Uterus (tissue), 2 donors: ENCODE results near the gene ADAM10.

Experiments used
- POLR2A ChIP-seq, 2 donors: fragments of 450-650 bp; IDR thresholded peaks; one replicate each; pipeline ENCODE4 v1.6.1; 2016; ENCODE audit warnings: antibody characterized with exemption in 2 of 2, mild to moderate bottlenecking in 1 of 2, moderate library complexity in 1 of 2
- TF ChIP-seq, protein P1 (sequence below), 4 experiments: fragments of 200-600 bp in 2 of 4; fragments of 450-650 bp in 2 of 4; sonication (generic) in 2 of 4; IDR thresholded peaks; one replicate each; pipeline ENCODE4 v1.5.1; 2016 to 2019; ENCODE audit warnings: antibody characterized with exemption in 4 of 4, mild to moderate bottlenecking in 2 of 4, moderate library complexity in 1 of 4

DNA sequence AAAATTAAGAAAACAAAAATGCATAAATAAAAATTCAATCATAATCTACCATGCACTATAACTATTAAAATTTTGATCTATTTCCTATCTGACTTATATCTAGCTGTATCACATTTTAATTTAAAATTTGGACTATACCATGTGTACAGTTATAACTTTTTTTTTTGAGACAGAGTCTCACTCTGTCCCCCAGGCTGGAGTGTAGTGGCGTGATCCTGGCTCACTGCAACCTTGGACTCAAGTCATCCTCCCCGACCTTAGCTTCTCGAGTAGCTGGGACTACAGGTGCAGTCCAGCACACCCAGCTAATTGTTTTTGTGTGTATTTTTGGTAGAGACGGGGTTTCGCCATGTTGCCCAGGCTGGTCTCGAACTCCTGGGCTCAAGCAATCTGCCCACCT is 119.9 kb downstream of the ADAM10 start:
- TF ChIP-seq, protein P1, sequence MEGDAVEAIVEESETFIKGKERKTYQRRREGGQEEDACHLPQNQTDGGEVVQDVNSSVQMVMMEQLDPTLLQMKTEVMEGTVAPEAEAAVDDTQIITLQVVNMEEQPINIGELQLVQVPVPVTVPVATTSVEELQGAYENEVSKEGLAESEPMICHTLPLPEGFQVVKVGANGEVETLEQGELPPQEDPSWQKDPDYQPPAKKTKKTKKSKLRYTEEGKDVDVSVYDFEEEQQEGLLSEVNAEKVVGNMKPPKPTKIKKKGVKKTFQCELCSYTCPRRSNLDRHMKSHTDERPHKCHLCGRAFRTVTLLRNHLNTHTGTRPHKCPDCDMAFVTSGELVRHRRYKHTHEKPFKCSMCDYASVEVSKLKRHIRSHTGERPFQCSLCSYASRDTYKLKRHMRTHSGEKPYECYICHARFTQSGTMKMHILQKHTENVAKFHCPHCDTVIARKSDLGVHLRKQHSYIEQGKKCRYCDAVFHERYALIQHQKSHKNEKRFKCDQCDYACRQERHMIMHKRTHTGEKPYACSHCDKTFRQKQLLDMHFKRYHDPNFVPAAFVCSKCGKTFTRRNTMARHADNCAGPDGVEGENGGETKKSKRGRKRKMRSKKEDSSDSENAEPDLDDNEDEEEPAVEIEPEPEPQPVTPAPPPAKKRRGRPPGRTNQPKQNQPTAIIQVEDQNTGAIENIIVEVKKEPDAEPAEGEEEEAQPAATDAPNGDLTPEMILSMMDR (IDR thresholded peaks at IDR 0.05): no peak
- no peak for TF ChIP-seq POLR2A (IDR thresholded peaks at IDR 0.05)
